ENCODE results near the gene PSMC5. TPM values are rescaled to one million over a fixed set of nuclear protein-coding genes. Genes with fewer than 3 reads are reported as not detected.

PSMC5 gene
- total RNA-seq, 1 experiment from 2014 or later: 183 TPM

- H3K9me3 Mint-ChIP-seq: no peaks in the 10 kb centered on the region
- no peaks in the 10 kb centered on the region for H3K23me2 ChIP-seq (ENCODE audit: insufficient read length, low read depth, low read length, poor library complexity, severe bottlenecking)
Observed at GRCh38 chr17:63833026-63833740, 6.0 kb downstream of the PSMC5 start.

More at GRCh38 chr17:63833026-63833740, 6.0 kb downstream of the PSMC5 start:
- no peaks in the 10 kb centered on the region for H3K9me3 ChIP-seq (ENCODE audit: control insufficient read depth, low read depth, low read length)
- TF ChIP-seq CTCF (conservative IDR thresholded peaks at IDR 0.05): no peak
- no peak overlapping the region for H2BK5ac ChIP-seq (ENCODE audit: insufficient read length, low read length)
- H2BK20ac ChIP-seq (ENCODE audit: low read depth, low read length, poor library complexity, severe bottlenecking): no peak overlapping the region
- peaks cover 60 to 88% (median 82%) of the 10 kb centered on the region in 3 experiments for H3K36me3 Mint-ChIP-seq (ENCODE audit: insufficient read depth in 1 of 3, low read depth in 3 of 3)
- H3K27ac Mint-ChIP-seq: no peak overlapping the region
- no peaks in the 10 kb centered on the region for H3K27me3 Mint-ChIP-seq (ENCODE audit: low read depth)
- no peaks in the 10 kb centered on the region for H3K27me3 ChIP-seq (ENCODE audit: insufficient read depth, low read length)
- H4K5ac ChIP-seq (ENCODE audit: insufficient read length, low read depth, low read length): no peak overlapping the region
- H2AFZ ChIP-seq (ENCODE audit: low read length): no peak overlapping the region
- no peak overlapping the region for H3K56ac ChIP-seq (ENCODE audit: insufficient read length, low read depth, low read length)
- H3K4me2 ChIP-seq (ENCODE audit: insufficient read depth, insufficient read length, low read length): no peak overlapping the region
- no peak for DNase-seq
- no peak overlapping the region for H2BK12ac ChIP-seq (ENCODE audit: insufficient read length, low read depth, low read length)
- H3T11ph ChIP-seq (ENCODE audit: low read length): no peak overlapping the region
- H3K18ac ChIP-seq (ENCODE audit: insufficient read length, low read depth, low read length): no peak overlapping the region
- H3K9ac ChIP-seq (ENCODE audit: extremely low read depth, insufficient read length, low read length): no peak overlapping the region
- H4K20me1 ChIP-seq (ENCODE audit: control insufficient read depth, insufficient read depth, insufficient read length): peaks cover 2% of the 10 kb centered on the region
- peaks cover 6 to 15% of the 10 kb centered on the region in 2 experiments for H3K4me1 Mint-ChIP-seq
- H3K4me3 Mint-ChIP-seq: no peak overlapping the region
- H3K79me1 ChIP-seq (ENCODE audit: insufficient read depth, low read depth, low read length, poor library complexity, severe bottlenecking): peaks cover 3% of the 10 kb centered on the region
- no peak overlapping the region for H3K4ac ChIP-seq (ENCODE audit: low read depth, low read length)
- H3K14ac ChIP-seq (ENCODE audit: insufficient read depth, low read length): no peak overlapping the region
- no peak overlapping the region for H2BK15ac ChIP-seq (ENCODE audit: low read depth, low read length)
- H4K91ac ChIP-seq (ENCODE audit: insufficient read length, low read depth, low read length): no peak overlapping the region
- no peak overlapping the region for H3K23ac ChIP-seq (ENCODE audit: insufficient read length, low read depth, low read length)
- no peak overlapping the region for H2BK120ac ChIP-seq (ENCODE audit: low read depth, low read length, poor library complexity, severe bottlenecking)
- no peaks in the 10 kb centered on the region for H3K4me1 ChIP-seq (ENCODE audit: insufficient read depth, low read length)
- H3K79me2 ChIP-seq (ENCODE audit: insufficient read depth, low read length): peaks cover under 1% of the 10 kb centered on the region; the same call in 1 of the 2 replicates
- H4K8ac ChIP-seq (replicated peaks; ENCODE audit: insufficient read length, low read depth, low read length): no peak overlapping the region
- no CpG with 5 or more reads among the region's 14 CpGs for WGBS (ENCODE audit: extremely low coverage, insufficient read length, low lambda C conversion rate)
- no peak overlapping the region for H3K27ac ChIP-seq (ENCODE audit: insufficient read length, low read depth, low read length)
- H2AK5ac ChIP-seq (ENCODE audit: insufficient read length, low read length): no peak overlapping the region

All from H9 (cell line).